DMS79 treated with DMSO at 0.1 percent for 48 hours (cell line): Measurements from ENCODE around the gene IZUMO1R.
"Not testable (repeated sequence)": the region's sequence is repeated elsewhere in the genome, so short reads cannot be mapped to it uniquely, and the experiment has no call there.

Experiments used
- DNase-seq: peaks from one replicate; lab custom pipeline; 2025; lab: John Stamatoyannopoulos, UW

The IZUMO1R gene

GRCh38 chr11:94303966-94304958 is at the start of gene IZUMO1R:
Gene IZUMO1R, plus strand, starts transcription at chr11:94304580. Its CDS starts 1,057 bp downstream, at chr11:94305637.
- no peak for DNase-seq

DNA sequence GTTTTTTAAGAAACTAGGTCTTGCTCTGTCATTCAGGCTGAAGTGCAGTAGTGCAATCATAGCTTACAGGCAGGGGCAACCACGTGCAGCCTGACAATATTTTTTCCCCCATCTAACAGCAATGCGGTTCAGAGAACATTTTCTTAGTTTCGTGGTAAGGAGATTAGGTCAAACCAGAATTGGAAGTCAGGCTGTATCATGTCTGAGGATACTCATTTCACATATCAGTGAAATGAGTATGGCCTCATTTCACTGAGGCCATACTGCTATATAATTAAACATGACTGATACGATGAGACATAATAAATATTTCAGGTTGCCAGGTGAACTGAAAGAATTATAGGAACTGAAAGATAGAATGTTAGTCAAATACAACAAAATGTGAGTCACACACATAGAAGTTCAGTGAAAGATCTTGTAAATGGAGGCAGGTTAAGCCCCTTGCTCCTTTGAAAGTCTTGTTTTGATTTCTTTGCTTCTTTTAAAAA is 32.5 kb upstream of the IZUMO1R start:
- DNase-seq, result no peak

DNA sequence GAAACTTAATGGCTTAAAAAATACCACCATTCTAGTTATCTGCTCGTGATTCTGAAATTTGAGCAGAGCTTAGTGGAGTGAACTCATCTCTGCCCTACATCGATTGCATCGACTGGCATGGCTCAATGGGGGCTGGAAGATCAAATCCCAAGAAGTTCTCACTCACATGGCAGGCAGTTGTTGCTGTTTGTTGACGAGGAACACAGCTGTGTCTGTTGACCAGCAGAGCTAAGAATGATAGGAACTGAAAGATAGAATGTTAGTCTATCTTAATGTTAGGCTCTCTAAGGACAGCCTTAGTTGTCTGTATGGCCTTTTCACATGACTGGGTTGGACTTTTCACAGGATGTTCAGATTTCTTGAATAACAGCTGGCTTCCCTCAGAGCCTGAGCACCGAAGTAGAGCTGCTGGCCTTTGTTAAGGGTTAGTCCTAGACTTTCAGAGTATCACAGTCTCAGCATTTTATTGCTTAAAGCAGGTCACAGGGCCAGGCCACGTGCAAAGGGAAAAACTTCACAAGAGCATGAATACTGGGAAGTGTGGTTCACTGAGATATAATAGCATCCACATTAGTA is 31.6 kb upstream of the IZUMO1R start:
- DNase-seq, result no peak

DNA sequence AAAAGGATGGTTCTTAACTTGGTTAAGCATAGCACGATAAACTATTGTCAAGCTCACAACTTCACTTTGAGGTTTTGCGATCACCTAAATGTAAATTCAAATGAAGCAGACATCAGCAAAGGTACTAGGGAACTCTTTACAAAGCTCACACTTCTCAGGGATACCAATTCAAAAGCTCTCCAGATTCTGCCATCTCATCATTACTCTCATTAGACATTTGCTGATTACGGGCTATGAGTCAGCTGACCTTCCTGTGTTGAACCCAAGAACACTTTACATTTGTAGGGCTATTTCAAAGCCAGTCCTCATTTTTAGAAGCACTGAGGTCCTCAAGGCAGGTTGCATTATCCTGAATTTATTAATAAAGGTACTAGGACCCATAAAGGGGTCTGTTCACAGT is 28.4 kb upstream of the IZUMO1R start:
- DNase-seq, result no peak

DNA sequence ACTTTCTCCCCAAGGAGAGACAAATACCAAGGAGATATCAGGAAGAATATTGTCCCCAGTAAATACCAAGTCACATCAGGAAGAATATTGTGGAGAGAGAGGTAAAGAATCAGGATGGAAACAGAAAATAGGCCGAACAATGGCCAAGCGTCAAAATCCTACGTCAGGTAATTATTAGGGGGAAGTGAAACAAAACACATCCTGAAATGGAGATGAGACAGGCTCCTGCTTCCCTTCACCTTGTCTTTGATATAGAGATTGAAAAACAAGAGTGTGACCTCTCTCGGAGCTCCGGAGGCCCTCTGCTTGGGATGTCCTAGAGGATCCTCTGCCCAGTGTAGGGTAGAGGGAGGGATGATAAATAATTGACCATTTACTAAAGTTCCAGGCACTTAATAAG is 27.4 kb upstream of the IZUMO1R start:
- no peak for DNase-seq

DNA sequence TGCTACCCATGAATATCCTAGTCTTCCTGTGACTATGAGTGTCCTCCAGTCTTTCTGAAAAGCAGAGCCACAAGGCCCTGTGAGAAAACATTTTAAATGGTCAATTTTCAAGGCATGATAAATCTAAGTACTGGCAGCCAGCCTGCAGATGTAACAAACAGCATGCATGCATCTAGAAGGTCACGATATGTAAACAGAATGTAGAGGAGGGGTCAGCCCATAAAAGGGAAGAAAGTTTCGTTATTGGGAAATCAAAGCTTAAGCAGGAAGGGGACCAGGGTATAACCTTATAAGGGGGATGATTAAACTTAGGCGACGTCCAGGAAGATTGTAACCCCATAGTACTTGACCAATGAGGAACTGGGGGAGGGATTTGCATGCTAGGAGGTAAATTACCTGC is 26.2 kb upstream of the IZUMO1R start:
- not testable (repeated sequence) for DNase-seq

DNA sequence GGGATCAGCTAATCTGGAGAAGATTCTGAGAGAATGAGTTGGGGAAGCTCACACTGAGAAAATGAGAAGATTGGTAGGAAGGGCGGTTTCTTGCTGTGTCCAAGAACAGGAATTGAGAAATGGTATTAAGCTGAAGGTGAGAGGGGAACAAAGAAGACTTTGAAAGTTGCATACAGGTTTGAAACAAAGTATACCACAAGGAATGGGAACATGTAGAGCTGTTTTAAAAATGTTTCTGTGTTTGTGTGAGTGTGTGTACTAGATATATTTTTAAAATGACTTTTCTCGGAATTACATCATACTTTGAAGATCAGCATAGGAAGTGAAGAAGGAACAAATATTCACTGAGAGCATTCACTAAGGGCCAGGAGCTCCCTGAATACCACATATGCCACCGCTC is 24.4 kb upstream of the IZUMO1R start:
- no peak for DNase-seq

DNA sequence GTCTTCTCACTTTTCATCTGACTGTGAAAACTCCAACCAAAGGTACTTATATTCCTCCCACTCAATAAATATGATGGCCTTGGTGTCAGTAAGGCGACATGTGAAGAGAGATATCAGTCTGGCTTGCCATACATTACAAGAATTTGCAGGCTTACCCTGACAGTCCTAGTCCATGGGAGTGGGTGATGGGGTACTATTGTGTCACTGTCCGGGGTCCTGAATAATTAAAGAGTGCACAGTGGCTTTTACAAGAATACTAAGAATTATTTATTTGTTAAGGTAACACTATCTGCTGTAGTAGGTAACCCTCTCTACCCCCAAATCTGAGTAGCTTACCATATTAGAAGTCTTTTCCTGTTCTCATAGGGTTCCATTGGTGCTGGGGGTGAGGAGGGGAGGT is 23.1 kb upstream of the IZUMO1R start:
- no peak for DNase-seq

DNA sequence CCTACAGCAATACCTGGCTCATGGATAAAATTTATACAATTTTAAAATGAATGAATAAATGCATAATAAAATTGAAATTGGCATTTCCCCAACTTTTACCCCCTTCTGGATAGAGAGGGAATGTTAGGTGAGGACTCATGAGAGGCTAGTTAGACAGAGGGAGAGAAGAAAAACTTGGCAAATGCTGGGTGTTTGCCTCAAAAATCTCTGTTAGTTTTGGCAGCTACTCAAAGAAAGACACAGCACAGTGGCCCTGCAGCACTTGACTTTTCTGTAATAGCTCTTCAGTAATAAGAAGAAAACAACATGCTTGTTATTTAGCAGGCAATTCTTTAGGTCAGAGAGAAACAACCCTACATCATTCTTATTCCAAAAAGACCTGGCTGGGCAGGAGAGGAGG is 20.7 kb upstream of the IZUMO1R start:
- DNase-seq, result peak; percentile 89

GRCh38 chr11:94295534-94295933 is 8.8 kb upstream of the IZUMO1R start:
- no peak for DNase-seq

DNA sequence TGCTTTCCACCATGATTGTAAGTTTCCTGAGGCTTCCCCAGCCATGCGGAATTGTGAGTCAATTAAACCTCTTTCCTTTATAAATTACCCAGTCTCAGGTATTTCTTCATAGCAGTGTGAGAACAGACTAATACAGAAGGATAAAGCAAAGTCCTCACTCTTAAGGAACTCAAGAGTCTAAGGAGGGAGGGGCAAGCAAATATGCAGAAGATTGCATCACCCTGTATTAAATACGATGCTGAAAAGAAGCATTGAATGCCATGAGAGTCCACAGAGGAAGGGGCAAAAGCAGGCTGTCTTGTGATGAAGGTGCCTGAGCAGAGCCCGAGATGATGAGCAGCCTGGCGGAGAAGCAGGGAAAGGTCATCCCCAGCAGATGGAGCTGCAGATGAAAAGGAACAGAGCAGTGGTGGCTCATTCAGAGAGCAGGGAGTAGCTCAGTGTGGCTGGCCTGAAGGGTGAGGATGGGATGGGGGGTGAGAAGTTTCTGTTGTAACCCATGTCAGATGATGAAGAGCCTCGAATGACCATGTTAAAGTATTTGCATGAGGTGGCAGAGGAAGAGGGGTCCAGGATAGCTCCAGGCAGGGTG is 6.3 kb upstream of the IZUMO1R start:
- no peak for DNase-seq

DNA sequence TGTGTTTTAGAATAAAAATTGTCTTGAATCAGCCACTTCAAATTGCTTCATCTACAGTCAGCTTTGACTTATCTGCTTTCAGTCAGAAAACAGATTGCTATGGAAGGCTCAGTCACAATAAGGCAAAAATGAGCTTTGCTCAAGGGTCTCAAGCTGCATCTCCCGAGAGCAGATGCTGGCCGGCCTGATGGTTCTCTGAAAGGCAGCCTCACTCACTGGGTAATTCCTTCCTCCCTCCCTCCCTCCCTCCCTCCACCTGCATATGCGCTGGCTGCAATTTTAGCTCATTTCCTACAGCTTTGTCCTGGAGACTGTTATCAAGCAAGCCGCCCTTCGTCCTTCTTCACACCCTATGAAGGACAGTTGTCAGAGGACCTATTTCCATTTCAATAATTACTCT is 1.6 kb upstream of the IZUMO1R start:
- no peak for DNase-seq

- DNase-seq, result no peak
These were observed 766 bp downstream of the IZUMO1R start for GRCh38 chr11:94305146-94305545.

DNA sequence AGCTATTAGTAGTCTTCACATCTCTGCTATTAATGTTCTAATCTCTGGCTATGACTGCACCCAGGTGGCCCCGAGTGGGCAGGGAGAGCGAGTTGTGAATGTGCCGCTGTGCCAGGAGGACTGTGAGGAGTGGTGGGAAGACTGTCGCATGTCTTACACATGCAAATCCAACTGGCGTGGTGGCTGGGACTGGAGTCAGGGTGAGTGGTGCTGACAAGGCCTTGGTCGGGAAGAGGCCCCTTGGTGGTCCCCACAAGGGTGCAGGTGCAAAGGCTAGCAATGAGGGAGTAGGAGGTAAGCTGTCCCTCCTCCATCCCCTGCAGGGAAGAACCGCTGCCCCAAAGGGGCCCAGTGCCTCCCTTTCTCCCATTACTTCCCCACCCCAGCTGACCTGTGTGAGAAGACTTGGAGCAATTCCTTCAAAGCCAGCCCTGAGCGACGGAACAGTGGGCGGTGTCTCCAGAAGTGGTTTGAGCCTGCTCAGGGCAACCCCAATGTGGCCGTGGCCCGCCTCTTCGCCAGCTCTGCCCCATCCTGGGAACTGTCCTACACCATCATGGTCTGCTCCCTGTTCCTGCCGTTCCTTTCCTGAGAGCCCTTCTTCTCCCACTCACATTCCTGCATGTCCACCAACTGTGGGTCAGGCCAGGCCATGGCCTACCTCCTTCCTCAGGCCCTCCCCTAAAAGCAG is 2.9 kb downstream of the IZUMO1R start:
- DNase-seq, result no peak

- DNase-seq, result no peak
These were observed 3.6 kb downstream of the IZUMO1R start for GRCh38 chr11:94308024-94308423.

GRCh38 chr11:94309757-94310156 is 5.4 kb downstream of the IZUMO1R start:
- no peak for DNase-seq

GRCh38 chr11:94310191-94310875 is 6.0 kb downstream of the IZUMO1R start:
- no peak for DNase-seq

GRCh38 chr11:94312339-94312738 is 8.0 kb downstream of the IZUMO1R start:
- no peak for DNase-seq

DNA sequence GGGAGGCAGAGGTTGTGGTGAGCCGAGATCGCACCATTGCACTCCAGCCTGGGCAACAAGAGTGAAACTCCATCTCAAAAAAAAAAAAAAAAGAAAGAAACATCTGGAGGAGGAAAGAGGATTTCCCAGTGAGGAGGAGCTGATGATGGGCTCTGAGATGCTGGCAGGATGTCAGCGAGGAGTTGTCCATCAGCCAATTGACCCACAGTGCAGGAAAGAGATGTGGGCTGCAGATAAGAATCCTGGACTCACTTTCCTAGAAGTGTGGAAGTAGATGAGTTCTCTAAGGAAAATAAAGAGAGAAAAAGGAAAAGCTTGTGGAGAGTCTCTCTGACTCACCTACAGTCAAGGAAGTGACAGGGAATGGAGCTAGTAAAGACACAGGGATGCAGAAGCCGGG is 9.7 kb downstream of the IZUMO1R start:
- DNase-seq, result no peak

DNA sequence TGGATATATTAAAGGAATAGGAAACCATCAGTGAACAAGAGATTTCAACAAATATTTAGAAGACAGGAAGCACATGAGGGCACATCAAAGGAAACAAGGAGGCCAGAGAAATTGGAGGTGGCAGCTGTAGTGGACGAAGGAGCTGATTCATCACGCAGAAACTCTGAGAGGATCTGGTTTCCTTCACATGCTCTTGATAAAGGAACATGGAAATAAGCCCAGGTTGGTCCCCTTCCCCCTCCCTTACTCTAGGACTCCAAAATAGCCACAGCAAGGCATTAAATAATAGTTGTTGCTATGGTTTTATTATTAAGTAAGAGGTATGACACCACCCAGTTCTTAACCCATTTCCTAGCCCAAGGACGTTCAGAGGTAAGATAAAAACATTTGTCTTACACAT is 11.3 kb downstream of the IZUMO1R start:
- no peak for DNase-seq

DNA sequence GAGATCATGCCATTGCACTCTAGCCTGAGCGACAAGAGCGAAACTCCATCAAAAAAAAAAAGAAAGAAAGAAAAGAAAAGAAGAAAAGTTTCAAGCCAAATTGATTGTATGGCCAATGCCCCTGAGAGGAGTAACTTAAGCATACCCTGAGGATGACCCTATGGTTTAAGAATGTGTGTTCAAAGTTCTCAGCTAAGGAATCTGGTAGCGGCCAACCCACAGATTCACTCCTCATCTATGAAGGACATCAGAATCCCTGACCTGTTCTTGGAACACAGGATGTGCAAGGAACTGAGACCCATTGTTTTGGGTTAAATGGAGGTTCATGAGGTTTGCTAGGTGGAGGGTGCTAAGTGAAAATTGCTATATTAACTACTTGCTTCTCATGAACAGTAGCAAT is 18.1 kb downstream of the IZUMO1R start:
- no peak for DNase-seq

GRCh38 chr11:94325681-94326080 is 21.3 kb downstream of the IZUMO1R start:
- DNase-seq, result no peak
